HCT116 (cell line): ENCODE measurements around the gene SDSL. TPM values are rescaled to one million over a fixed set of nuclear protein-coding genes. Genes with fewer than 3 reads are reported as not detected.

ENCODE experiments used
- ATAC-seq: fragments of 200-7000 bp; cut with Tn5 transposase; 2 replicates; pipeline ENCODE4 v1.9.1; 2020; ENCODE audit warnings: mild to moderate bottlenecking, moderate library complexity
- BruUV-seq: library from RNA; stranded (reverse); fragments of 400-500 nt; replicated peaks from 2 replicates; lab custom pipeline; 2021; lab: Mats Ljungman, UMichigan
- CTCF ChIA-PET: fragments of 300-600 bp; sonication (Branson Sonifier 250); formaldehyde crosslinking; loops from one replicate; lab custom pipeline; 2021; ENCODE audit warnings: antibody characterized with exemption; lab: Charles Lee
- POLR2A ChIA-PET: fragments of 300-600, 350-600 bp; sonication (Branson Sonifier 250); formaldehyde crosslinking; loops from one replicate; lab custom pipeline; 2021; ENCODE audit warnings: antibody characterized with exemption; lab: Charles Lee
- RAD21 ChIA-PET, 2 experiments: fragments of 300-600 bp; sonication (Branson Sonifier 250); formaldehyde crosslinking; loops; one replicate each; lab custom pipeline; 2023; ENCODE audit warnings: low total read pairs in 2 of 2; ENCODE audit not compliant: uncharacterized antibody in 2 of 2, unreplicated experiment in 2 of 2, low non-redundant PET in 1 of 2; lab: Charles Lee
- DNase-seq: peaks from one replicate; pipeline ENCODE4 v3.0.0-alpha.2; 2010; ENCODE audit warnings: low read depth, low spot score
- H2AFZ ChIP-seq: fragments of 200-600 bp; shearing (Covaris generic), sonication (generic); 2 replicates; pipeline ENCODE4 v1.6.1; 2017; ENCODE audit warnings: low read depth, mixed run types, mixed read lengths, antibody characterized with exemption, low read length; ENCODE audit not compliant: poor library complexity, severe bottlenecking
- H3K27ac ChIP-seq: 2 replicates; pipeline ENCODE4 v1.5.1; 2012; ENCODE audit warnings: low read depth, low read length
- H3K27me3 ChIP-seq: fragments of 200-600 bp; sonication (generic); 2 replicates; pipeline ENCODE4 v1.6.1; 2016; ENCODE audit warnings: mixed run types, low read length, mixed read lengths; ENCODE audit not compliant: insufficient read depth
- H3K36me3 ChIP-seq, 2 experiments: fragments of 200-500 bp in 1 of 2; fragments of 200-600 bp in 1 of 2; sonication (Bioruptor generic) in 1 of 2; sonication (generic) in 1 of 2; 2 replicates each; pipeline versions ENCODE4 v1.5.1 to v1.6.1; 2014 to 2016; ENCODE audit warnings: low read length in 2 of 2, inconsistent platforms in 1 of 2, mixed read lengths in 1 of 2, mixed run types in 1 of 2; ENCODE audit not compliant: insufficient read depth in 2 of 2, control insufficient read depth in 1 of 2
- H3K4me1 ChIP-seq, 2 experiments: fragments of 200-600 bp in 1 of 2; sonication (generic) in 1 of 2; 2 replicates each; pipeline versions ENCODE4 v1.5.1 to v1.6.1; 2012 to 2017; ENCODE audit warnings: low read length in 2 of 2, inconsistent platforms in 1 of 2, mild to moderate bottlenecking in 1 of 2, mixed read lengths in 1 of 2, mixed run types in 1 of 2, moderate library complexity in 1 of 2; ENCODE audit not compliant: insufficient read depth in 2 of 2, control insufficient read depth in 1 of 2
- H3K4me2 ChIP-seq: fragments of 200-600 bp; sonication (generic); 2 replicates; pipeline ENCODE4 v1.6.1; 2017; ENCODE audit warnings: mixed run types, low read length, mixed read lengths
- H3K4me3 ChIP-seq, 2 experiments: fragments of 200-600 bp in 1 of 2; sonication (generic) in 1 of 2; replicated peaks in 1 of 2; 2 replicates each; pipeline ENCODE4 v1.5.1; 2011 to 2016; ENCODE audit warnings: low read length in 2 of 2, control low read depth in 1 of 2, low read depth in 1 of 2, mild to moderate bottlenecking in 1 of 2, mixed read lengths in 1 of 2, mixed run types in 1 of 2
- H3K79me2 ChIP-seq: fragments of 200-600 bp; sonication (generic); 2 replicates; pipeline ENCODE4 v1.6.1; 2017; ENCODE audit warnings: mild to moderate bottlenecking, mixed run types, low read length, moderate library complexity, mixed read lengths; ENCODE audit not compliant: insufficient read depth
- H3K9ac ChIP-seq: fragments of 200-600 bp; sonication (generic); 2 replicates; pipeline ENCODE4 v1.6.1; 2016; ENCODE audit warnings: low read length, mixed read lengths
- H3K9me2 ChIP-seq: fragments of 200-600 bp; sonication (generic), shearing (Covaris generic); 2 replicates; pipeline ENCODE4 v1.6.1; 2017; ENCODE audit warnings: mixed run types, mild to moderate bottlenecking, moderate library complexity; ENCODE audit not compliant: insufficient read depth
- H3K9me3 ChIP-seq, 2 experiments: fragments of 200-500 bp in 1 of 2; fragments of 200-600 bp in 1 of 2; sonication (Bioruptor generic) in 1 of 2; sonication (generic) in 1 of 2; 2 replicates each; pipeline ENCODE4 v1.6.1; 2014 to 2017; ENCODE audit warnings: low read length in 2 of 2, mixed read lengths in 2 of 2, inconsistent platforms in 1 of 2, low read depth in 1 of 2, mild to moderate bottlenecking in 1 of 2, mixed run types in 1 of 2, moderate library complexity in 1 of 2; ENCODE audit not compliant: control insufficient read depth in 1 of 2, insufficient read depth in 1 of 2
- H4K20me1 ChIP-seq: fragments of 200-600 bp; sonication (generic), shearing (Covaris generic); 2 replicates; pipeline ENCODE4 v1.6.1; 2017; ENCODE audit warnings: mixed run types, mild to moderate bottlenecking, moderate library complexity; ENCODE audit not compliant: insufficient read depth
- CBX3 ChIP-seq: IDR thresholded peaks from 2 replicates; pipeline ENCODE4 v1.6.1; 2012; ENCODE audit warnings: low read depth
- EGR1 ChIP-seq: IDR thresholded peaks from 2 replicates; pipeline ENCODE4 v1.6.1; 2012; ENCODE audit warnings: low read depth
- ELF1 ChIP-seq: IDR thresholded peaks from 2 replicates; pipeline ENCODE4 v1.6.1; 2012; ENCODE audit warnings: low read depth, borderline replicate concordance
- FOSL1 ChIP-seq: IDR thresholded peaks from 2 replicates; pipeline ENCODE4 v1.6.1; 2012; ENCODE audit warnings: low read depth
- POLR2AphosphoS5 ChIP-seq: IDR thresholded peaks from 2 replicates; pipeline ENCODE4 v1.6.1; 2011; ENCODE audit warnings: mild to moderate bottlenecking, low read depth, low read length, moderate library complexity
- RAD21 ChIP-seq: IDR thresholded peaks from 2 replicates; pipeline ENCODE4 v1.6.1; 2012; ENCODE audit warnings: low read depth, mild to moderate bottlenecking
- TCF7L2 ChIP-seq: IDR thresholded peaks from 2 replicates; pipeline ENCODE4 v1.7.0; 2011; ENCODE audit warnings: borderline replicate concordance, inconsistent platforms; ENCODE audit not compliant: insufficient read depth, insufficient read length; ENCODE audit errors: extremely low read depth
- ZBTB33 ChIP-seq: IDR thresholded peaks from 2 replicates; pipeline ENCODE4 v1.6.1; 2011; ENCODE audit warnings: mild to moderate bottlenecking, low read length, moderate library complexity; ENCODE audit not compliant: insufficient replicate concordance; ENCODE audit errors: extremely low read depth
- intact Hi-C: fragments of 100-400 bp; cut with micrococcal nuclease; formaldehyde crosslinking; loops from 2 replicates; pipeline ENCODE4 v1.10.0; 2022
- total RNA-seq: library from RNA; stranded (reverse); gene quantifications from one replicate; pipeline ENCODE4 v1.2.1, GENCODE V29; 2021; ENCODE audit not compliant: unreplicated experiment

Gene SDSL
- total RNA-seq, 1 experiment from 2014 or later, result 19.1 TPM

- ChIA-PET CTCF (interaction anchor here (0.9 kb wide), 1 partner anchor 20 kb away, joined by 3 read pairs; no protein-coding TSS in a partner anchor), RAD21 (no interaction called here), POLR2A (no interaction called here)
- H3K79me2 ChIP-seq, result no peaks in the 10 kb centered on the region
- TF ChIP-seq ELF1 (no peak), EGR1 (no peak), POLR2AphosphoS5 (no peak), CBX3 (no peak), ZBTB33 (no peak), FOSL1 (no peak), RAD21 (no peak), TCF7L2 (no peak)
- H3K9me2 ChIP-seq, result no peaks in the 10 kb centered on the region
- no peaks in the 10 kb centered on the region for H3K9me3 ChIP-seq
- no peak overlapping the region for H3K9ac ChIP-seq
- H3K4me1 ChIP-seq, result no peaks in the 10 kb centered on the region
- no peak overlapping the region for H2AFZ ChIP-seq
- no peaks in the 10 kb centered on the region for H3K36me3 ChIP-seq
- H3K4me2 ChIP-seq, result no peak overlapping the region
- no peak overlapping the region for H3K27ac ChIP-seq
- no peak overlapping the region for H3K4me3 ChIP-seq
- intact Hi-C loops, result no loop called here
- no TSS peak for BruUV-seq
- no peaks in the 10 kb centered on the region for H4K20me1 ChIP-seq
- no peak for DNase-seq
- H3K27me3 ChIP-seq, result no peaks in the 10 kb centered on the region
- ATAC-seq, result no peak
Observed at GRCh38 chr12:113445544-113446171, 23.5 kb downstream of the SDSL start.
